HEK293 (cell line): ENCODE data around the gene MYOD1.

Source experiments
- BCL11A ChIP-seq: fragments of 450-650 bp; formaldehyde crosslinking; IDR thresholded peaks from 2 replicates; pipeline ENCODE4 v1.5.1; 2016; ENCODE audit warnings: low read depth, missing biosample characterization, missing genetic modification characterization
- BCL6B ChIP-seq: fragments of 450-650 bp; formaldehyde crosslinking; IDR thresholded peaks from 2 replicates; pipeline ENCODE4 v1.5.1; 2017; ENCODE audit warnings: missing biosample characterization, missing genetic modification characterization
- GFI1B ChIP-seq: fragments of 450-650 bp; formaldehyde crosslinking; IDR thresholded peaks from 2 replicates; pipeline ENCODE4 v1.5.1; 2016; ENCODE audit warnings: missing biosample characterization, missing genetic modification characterization
- GLIS2 ChIP-seq: fragments of 450-650 bp; formaldehyde crosslinking; IDR thresholded peaks from 2 replicates; pipeline ENCODE4 v1.5.1; 2016; ENCODE audit warnings: missing biosample characterization, missing genetic modification characterization
- HOXD13 ChIP-seq: sonication (generic); formaldehyde crosslinking; IDR thresholded peaks from 2 replicates; pipeline ENCODE4 v1.8.0; 2022; ENCODE audit warnings: missing genetic modification reagents, borderline replicate concordance
- KLF1 ChIP-seq: fragments of 450-650 bp; formaldehyde crosslinking; IDR thresholded peaks from 2 replicates; pipeline ENCODE4 v1.5.1; 2016; ENCODE audit warnings: missing biosample characterization, missing genetic modification characterization
- KLF16 ChIP-seq: fragments of 450-650 bp; formaldehyde crosslinking; IDR thresholded peaks from 2 replicates; pipeline ENCODE4 v1.5.1; 2017; ENCODE audit warnings: missing biosample characterization, missing genetic modification characterization
- YY2 ChIP-seq: fragments of 450-650 bp; formaldehyde crosslinking; IDR thresholded peaks from 2 replicates; pipeline ENCODE4 v1.5.1; 2016; ENCODE audit warnings: missing biosample characterization, missing genetic modification characterization
- ZEB2 ChIP-seq: fragments of 450-650 bp; formaldehyde crosslinking; IDR thresholded peaks from 2 replicates; pipeline ENCODE4 v1.5.1; 2016; ENCODE audit warnings: missing biosample characterization, missing genetic modification characterization
- ZFP41 ChIP-seq: fragments of 450-650 bp; formaldehyde crosslinking; IDR thresholded peaks from 2 replicates; pipeline ENCODE4 v1.5.1; 2016; ENCODE audit warnings: missing biosample characterization, missing genetic modification characterization, borderline replicate concordance
- ZNF155 ChIP-seq: fragments of 450-650 bp; formaldehyde crosslinking; IDR thresholded peaks from 2 replicates; pipeline ENCODE4 v1.5.1; 2016; ENCODE audit warnings: missing biosample characterization, missing genetic modification characterization
- ZNF169 ChIP-seq: fragments of 450-650 bp; formaldehyde crosslinking; IDR thresholded peaks from 2 replicates; pipeline ENCODE4 v1.5.1; 2016; ENCODE audit warnings: missing biosample characterization, missing genetic modification characterization
- ZNF2 ChIP-seq: fragments of 450-650 bp; formaldehyde crosslinking; IDR thresholded peaks from 2 replicates; pipeline ENCODE4 v1.5.1; 2016; ENCODE audit warnings: missing biosample characterization, missing genetic modification characterization
- ZNF211 ChIP-seq: fragments of 450-650 bp; formaldehyde crosslinking; IDR thresholded peaks from 2 replicates; pipeline ENCODE4 v1.5.1; 2016; ENCODE audit warnings: low read depth, missing biosample characterization, missing genetic modification characterization
- ZNF214 ChIP-seq: fragments of 450-650 bp; formaldehyde crosslinking; IDR thresholded peaks from 2 replicates; pipeline ENCODE4 v1.5.1; 2017; ENCODE audit warnings: missing biosample characterization, mild to moderate bottlenecking, missing genetic modification characterization, borderline replicate concordance
- ZNF248 ChIP-seq: fragments of 450-650 bp; formaldehyde crosslinking; IDR thresholded peaks from 2 replicates; pipeline ENCODE4 v1.5.1; 2017; ENCODE audit warnings: missing biosample characterization, missing genetic modification characterization
- ZNF362 ChIP-seq: fragments of 450-650 bp; formaldehyde crosslinking; IDR thresholded peaks from 2 replicates; pipeline ENCODE4 v1.5.1; 2016; ENCODE audit warnings: missing biosample characterization, missing genetic modification characterization
- ZNF433 ChIP-seq: fragments of 450-650 bp; formaldehyde crosslinking; IDR thresholded peaks from 2 replicates; pipeline ENCODE4 v1.5.1; 2016; ENCODE audit warnings: missing biosample characterization, missing genetic modification characterization, low read depth
- ZNF510 ChIP-seq: fragments of 450-650 bp; formaldehyde crosslinking; IDR thresholded peaks from 2 replicates; pipeline ENCODE4 v1.5.1; 2018; ENCODE audit warnings: mild to moderate bottlenecking, missing genetic modification characterization, missing biosample characterization; ENCODE audit not compliant: insufficient replicate concordance
- ZNF544 ChIP-seq: fragments of 450-650 bp; formaldehyde crosslinking; IDR thresholded peaks from 2 replicates; pipeline ENCODE4 v1.5.0; 2017; ENCODE audit warnings: missing biosample characterization, missing genetic modification characterization
- ZNF561 ChIP-seq: fragments of 450-650 bp; IDR thresholded peaks from 2 replicates; pipeline ENCODE4 v1.5.1; 2018; ENCODE audit warnings: missing biosample characterization, missing genetic modification characterization, borderline replicate concordance
- ZNF621 ChIP-seq: fragments of 450-650 bp; formaldehyde crosslinking; IDR thresholded peaks from 2 replicates; pipeline ENCODE4 v1.5.1; 2017; ENCODE audit warnings: missing biosample characterization, missing genetic modification characterization
- ZNF658 ChIP-seq: fragments of 450-650 bp; formaldehyde crosslinking; IDR thresholded peaks from 2 replicates; pipeline ENCODE4; 2016; ENCODE audit warnings: missing biosample characterization, missing genetic modification characterization
- ZNF664 ChIP-seq: fragments of 450-650 bp; formaldehyde crosslinking; IDR thresholded peaks from 2 replicates; pipeline ENCODE4 v1.5.1; 2016; ENCODE audit warnings: missing biosample characterization, missing genetic modification characterization
- ZNF701 ChIP-seq: fragments of 450-650 bp; formaldehyde crosslinking; IDR thresholded peaks from 2 replicates; pipeline ENCODE4 v1.5.1; 2016; ENCODE audit warnings: missing biosample characterization, missing genetic modification characterization
- ZNF777 ChIP-seq: fragments of 450-650 bp; formaldehyde crosslinking; IDR thresholded peaks from 2 replicates; pipeline ENCODE4 v1.5.1; 2017; ENCODE audit warnings: missing biosample characterization, missing genetic modification characterization, borderline replicate concordance
- ZSCAN16 ChIP-seq: fragments of 450-650 bp; formaldehyde crosslinking; IDR thresholded peaks from 2 replicates; pipeline ENCODE4 v1.5.1; 2016; ENCODE audit warnings: missing biosample characterization, missing genetic modification characterization
- ZSCAN4 ChIP-seq: fragments of 450-650 bp; formaldehyde crosslinking; IDR thresholded peaks from 2 replicates; pipeline ENCODE4 v1.5.1; 2017; ENCODE audit warnings: missing biosample characterization, missing genetic modification characterization
- TF ChIP-seq, protein P1 (sequence below): fragments of 450-650 bp; formaldehyde crosslinking; IDR thresholded peaks from 2 replicates; pipeline ENCODE4 v1.5.1; 2016; ENCODE audit warnings: missing biosample characterization, missing genetic modification characterization
- TF ChIP-seq, protein P2 (sequence below): fragments of 450-650 bp; formaldehyde crosslinking; IDR thresholded peaks from 2 replicates; pipeline ENCODE4 v1.5.1; 2016; ENCODE audit warnings: missing biosample characterization, missing genetic modification characterization
- TF ChIP-seq, protein P3 (sequence below): fragments of 450-650 bp; formaldehyde crosslinking; IDR thresholded peaks from 2 replicates; pipeline ENCODE4 v1.5.1; 2016; ENCODE audit warnings: missing biosample characterization, missing genetic modification characterization
- TF ChIP-seq, protein P4 (sequence below): fragments of 450-650 bp; formaldehyde crosslinking; IDR thresholded peaks from 2 replicates; pipeline ENCODE4 v1.5.1; 2016; ENCODE audit warnings: missing biosample characterization, missing genetic modification characterization

Gene MYOD1

GRCh38 chr11:17721242-17721999 is 2.0 kb downstream of the MYOD1 start (continued):
- TF ChIP-seq HOXD13 (CRISPR knock-in tag): no peak
- no peak for TF ChIP-seq GFI1B
- TF ChIP-seq ZNF621: no peak
- TF ChIP-seq, protein P1, sequence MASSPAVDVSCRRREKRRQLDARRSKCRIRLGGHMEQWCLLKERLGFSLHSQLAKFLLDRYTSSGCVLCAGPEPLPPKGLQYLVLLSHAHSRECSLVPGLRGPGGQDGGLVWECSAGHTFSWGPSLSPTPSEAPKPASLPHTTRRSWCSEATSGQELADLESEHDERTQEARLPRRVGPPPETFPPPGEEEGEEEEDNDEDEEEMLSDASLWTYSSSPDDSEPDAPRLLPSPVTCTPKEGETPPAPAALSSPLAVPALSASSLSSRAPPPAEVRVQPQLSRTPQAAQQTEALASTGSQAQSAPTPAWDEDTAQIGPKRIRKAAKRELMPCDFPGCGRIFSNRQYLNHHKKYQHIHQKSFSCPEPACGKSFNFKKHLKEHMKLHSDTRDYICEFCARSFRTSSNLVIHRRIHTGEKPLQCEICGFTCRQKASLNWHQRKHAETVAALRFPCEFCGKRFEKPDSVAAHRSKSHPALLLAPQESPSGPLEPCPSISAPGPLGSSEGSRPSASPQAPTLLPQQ (tag by site-specific recombination): no peak
- TF ChIP-seq KLF16 (tag by site-specific recombination): no peak
- TF ChIP-seq KLF1: peak; percentile 85
- TF ChIP-seq ZNF701 (tag by site-specific recombination): no peak
- TF ChIP-seq ZNF169 (tag by site-specific recombination): no peak
- TF ChIP-seq ZNF777 (tag by site-specific recombination): no peak
- TF ChIP-seq, protein P2, sequence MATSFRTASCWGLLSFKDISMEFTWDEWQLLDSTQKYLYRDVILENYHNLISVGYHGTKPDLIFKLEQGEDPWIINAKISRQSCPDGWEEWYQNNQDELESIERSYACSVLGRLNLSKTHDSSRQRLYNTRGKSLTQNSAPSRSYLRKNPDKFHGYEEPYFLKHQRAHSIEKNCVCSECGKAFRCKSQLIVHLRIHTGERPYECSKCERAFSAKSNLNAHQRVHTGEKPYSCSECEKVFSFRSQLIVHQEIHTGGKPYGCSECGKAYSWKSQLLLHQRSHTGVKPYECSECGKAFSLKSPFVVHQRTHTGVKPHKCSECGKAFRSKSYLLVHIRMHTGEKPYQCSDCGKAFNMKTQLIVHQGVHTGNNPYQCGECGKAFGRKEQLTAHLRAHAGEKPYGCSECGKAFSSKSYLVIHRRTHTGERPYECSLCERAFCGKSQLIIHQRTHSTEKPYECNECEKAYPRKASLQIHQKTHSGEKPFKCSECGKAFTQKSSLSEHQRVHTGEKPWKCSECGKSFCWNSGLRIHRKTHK (tag by site-specific recombination): no peak
- TF ChIP-seq BCL6B (tag by site-specific recombination): no peak
- no peak for TF ChIP-seq ZNF214 (tag by site-specific recombination)
- TF ChIP-seq, protein P3, sequence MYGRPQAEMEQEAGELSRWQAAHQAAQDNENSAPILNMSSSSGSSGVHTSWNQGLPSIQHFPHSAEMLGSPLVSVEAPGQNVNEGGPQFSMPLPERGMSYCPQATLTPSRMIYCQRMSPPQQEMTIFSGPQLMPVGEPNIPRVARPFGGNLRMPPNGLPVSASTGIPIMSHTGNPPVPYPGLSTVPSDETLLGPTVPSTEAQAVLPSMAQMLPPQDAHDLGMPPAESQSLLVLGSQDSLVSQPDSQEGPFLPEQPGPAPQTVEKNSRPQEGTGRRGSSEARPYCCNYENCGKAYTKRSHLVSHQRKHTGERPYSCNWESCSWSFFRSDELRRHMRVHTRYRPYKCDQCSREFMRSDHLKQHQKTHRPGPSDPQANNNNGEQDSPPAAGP (tag by site-specific recombination): no peak
- TF ChIP-seq ZFP41 (tag by site-specific recombination): no peak
- TF ChIP-seq, protein P4, sequence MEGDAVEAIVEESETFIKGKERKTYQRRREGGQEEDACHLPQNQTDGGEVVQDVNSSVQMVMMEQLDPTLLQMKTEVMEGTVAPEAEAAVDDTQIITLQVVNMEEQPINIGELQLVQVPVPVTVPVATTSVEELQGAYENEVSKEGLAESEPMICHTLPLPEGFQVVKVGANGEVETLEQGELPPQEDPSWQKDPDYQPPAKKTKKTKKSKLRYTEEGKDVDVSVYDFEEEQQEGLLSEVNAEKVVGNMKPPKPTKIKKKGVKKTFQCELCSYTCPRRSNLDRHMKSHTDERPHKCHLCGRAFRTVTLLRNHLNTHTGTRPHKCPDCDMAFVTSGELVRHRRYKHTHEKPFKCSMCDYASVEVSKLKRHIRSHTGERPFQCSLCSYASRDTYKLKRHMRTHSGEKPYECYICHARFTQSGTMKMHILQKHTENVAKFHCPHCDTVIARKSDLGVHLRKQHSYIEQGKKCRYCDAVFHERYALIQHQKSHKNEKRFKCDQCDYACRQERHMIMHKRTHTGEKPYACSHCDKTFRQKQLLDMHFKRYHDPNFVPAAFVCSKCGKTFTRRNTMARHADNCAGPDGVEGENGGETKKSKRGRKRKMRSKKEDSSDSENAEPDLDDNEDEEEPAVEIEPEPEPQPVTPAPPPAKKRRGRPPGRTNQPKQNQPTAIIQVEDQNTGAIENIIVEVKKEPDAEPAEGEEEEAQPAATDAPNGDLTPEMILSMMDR (tag by site-specific recombination): no peak
- TF ChIP-seq ZEB2 (tag by site-specific recombination): no peak
- TF ChIP-seq ZNF561: no peak
- TF ChIP-seq ZSCAN16 (tag by site-specific recombination): no peak
- no peak for TF ChIP-seq BCL11A (tag by site-specific recombination)
- TF ChIP-seq ZSCAN4 (tag by site-specific recombination): no peak
- no peak for TF ChIP-seq ZNF248
- no peak for TF ChIP-seq ZNF155 (tag by site-specific recombination)
- no peak for TF ChIP-seq ZNF664
- TF ChIP-seq YY2 (tag by site-specific recombination): no peak
- no peak for TF ChIP-seq ZNF211
- TF ChIP-seq ZNF2 (tag by site-specific recombination): no peak
- TF ChIP-seq ZNF433 (tag by site-specific recombination): no peak
- TF ChIP-seq ZNF362 (tag by site-specific recombination): no peak
- TF ChIP-seq ZNF544 (tag by site-specific recombination): no peak
- peak; percentile 81 for TF ChIP-seq GLIS2 (tag by site-specific recombination)
- no peak for TF ChIP-seq ZNF510
- no peak for TF ChIP-seq ZNF658 (tag by site-specific recombination)
